OCI-LY1 (cell line): ENCODE data around the gene KLHL29.

Experiments used
- CTCF ChIP-seq: fragments of 200-600 bp; sonication (generic), shearing (Covaris generic); IDR thresholded peaks from 2 replicates; pipeline ENCODE4 v1.5.1; 2017; ENCODE audit warnings: mild to moderate bottlenecking, antibody characterized with exemption, low read length, moderate library complexity, mixed read lengths
- EZH2 ChIP-seq: fragments of 200-600 bp; sonication (generic), shearing (Covaris generic); IDR thresholded peaks from 2 replicates; pipeline ENCODE4 v1.8.0; 2017; ENCODE audit warnings: borderline replicate concordance, mixed run types, mild to moderate bottlenecking, antibody characterized with exemption, low read length, moderate library complexity, mixed read lengths

GRCh38 chr2:23464905-23465537 lies 80.0 kb downstream of the KLHL29 start:
- TF ChIP-seq CTCF (no peak), EZH2 (no peak)
